Amniotic stem cell (primary cell): ENCODE data around the gene SPATA3.
A peak's percentile ranks its signal among the peaks of the same experiment; 100 is the strongest.
"Not testable (repeated sequence)": the region's sequence is repeated elsewhere in the genome, so short reads cannot be mapped to it uniquely, and the experiment has no call there.

Source experiments
- DNase-seq: peaks from one replicate; lab custom pipeline; 2025; lab: John Stamatoyannopoulos, UW

Gene SPATA3

DNA sequence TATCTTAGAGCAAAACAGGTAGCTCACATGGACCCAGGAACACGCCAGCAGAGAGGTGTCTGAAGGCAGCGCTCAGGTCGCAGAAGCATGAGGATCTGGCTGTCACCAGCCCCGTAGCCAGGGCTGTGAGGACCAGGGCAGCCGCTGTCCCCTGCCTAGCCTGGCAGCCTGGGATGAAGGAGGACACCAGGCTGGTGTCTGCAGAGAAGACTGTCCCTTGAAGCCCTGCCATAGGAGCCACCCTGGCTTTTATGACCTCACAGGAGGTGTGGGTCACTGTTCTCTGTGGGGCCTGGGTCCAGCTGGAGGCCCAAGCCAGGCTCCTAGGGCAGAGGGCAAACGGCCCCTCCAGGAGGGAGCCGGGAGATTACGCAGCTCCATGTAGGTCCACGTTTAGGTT is at the start of gene SPATA3:
Gene SPATA3, plus strand, starts transcription at position 301 of the 400 bp plus-strand sequence. CDS start 113 bp downstream, outside the sequence.
- DNase-seq, result no peak

GRCh38 chr2:230946429-230947234 is 49.3 kb upstream of the SPATA3 start:
- DNase-seq, result no peak

- DNase-seq, result no peak
Observed at GRCh38 chr2:230947235-230947576, 48.7 kb upstream of the SPATA3 start.

DNA sequence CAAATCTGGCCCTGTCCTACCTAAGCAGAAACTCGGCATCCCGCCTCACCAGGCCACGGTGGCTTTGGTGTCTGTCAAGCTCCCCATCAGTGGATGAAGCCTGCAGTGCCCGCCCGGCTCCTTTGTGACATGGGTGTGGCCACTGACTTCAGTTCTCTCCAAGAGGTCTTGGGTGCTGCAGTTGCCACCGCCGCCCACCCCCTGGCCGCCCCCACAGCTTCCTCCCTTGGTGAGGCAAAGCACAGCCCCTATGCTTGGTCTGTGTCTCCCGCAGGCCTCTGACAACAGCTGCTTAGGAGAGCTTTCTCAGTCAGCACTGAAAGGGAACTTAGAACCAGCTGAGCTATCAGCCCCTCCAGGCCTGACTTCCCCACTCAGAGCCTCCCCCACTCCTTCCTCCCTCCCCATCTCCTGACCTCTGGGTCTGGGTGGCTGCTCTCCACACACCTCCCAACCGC is 48.0 kb upstream of the SPATA3 start:
- DNase-seq, result no peak

DNA sequence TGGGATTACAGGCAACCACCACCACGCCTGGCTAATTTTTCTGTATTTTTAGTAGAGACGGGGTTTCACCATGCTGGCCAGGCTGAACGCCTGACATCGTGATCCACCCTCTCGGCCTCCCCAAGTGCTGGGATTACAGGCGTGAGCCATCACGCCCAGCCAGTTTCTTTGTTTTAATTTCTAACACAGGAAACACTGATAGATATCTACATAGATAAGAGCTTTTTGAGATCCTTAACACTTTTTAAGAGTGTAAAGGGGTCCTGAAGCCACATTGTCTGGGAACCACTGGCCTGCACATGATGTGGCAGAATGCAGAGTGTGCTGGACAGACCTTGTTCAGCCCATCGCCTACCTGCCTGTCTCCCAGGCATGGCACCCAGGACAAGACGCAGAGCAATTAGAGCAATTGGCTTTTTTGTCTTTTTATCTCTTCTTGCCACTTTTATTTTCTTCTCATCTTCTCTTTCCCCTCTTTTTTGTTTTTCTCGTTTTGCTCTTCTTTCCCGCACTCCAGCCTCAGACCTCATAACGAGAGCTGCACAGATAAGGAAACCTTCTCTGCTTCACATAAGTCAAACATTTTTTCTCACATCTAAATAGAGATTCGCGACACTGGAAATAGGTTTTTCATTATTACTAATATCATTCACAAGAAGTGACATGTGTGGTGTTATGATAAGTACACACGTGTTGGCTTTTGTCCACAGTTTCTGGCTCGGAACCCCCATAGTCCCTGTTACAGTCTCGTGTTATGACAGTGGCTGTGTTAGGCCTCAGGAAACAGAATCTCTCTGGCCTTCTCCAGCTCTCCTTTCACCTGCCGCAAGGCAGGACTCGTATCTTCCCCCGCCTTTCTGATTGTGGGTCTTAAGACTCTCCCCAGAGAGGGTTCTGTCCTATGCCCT is 45.7 kb upstream of the SPATA3 start:
- no peak for DNase-seq

DNA sequence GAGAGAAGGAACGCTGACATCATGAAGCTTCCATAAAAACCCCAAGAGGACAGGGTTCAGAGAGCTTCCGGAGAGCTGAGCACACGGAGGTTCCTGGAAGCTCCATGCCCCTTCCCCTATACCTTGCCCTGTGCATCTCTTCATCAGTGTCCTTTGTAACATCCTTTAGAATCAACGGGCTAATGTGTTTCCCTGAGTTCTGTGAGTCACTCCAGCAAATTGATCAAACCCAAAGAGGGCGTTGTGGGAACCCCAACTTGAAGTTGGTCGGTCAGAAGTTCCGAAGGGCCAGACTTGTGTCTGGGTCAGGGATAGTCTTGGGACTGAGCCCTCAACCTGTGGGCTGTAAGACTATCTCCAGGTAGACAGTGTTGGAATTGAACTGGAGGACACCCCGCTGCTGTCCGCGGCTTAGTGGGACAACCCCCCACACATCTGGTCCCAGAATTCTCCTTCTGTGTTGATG is 45.0 kb upstream of the SPATA3 start:
- no peak for DNase-seq

- no peak for DNase-seq
Observed at GRCh38 chr2:230951396-230951795, 44.5 kb upstream of the SPATA3 start.

GRCh38 chr2:230952226-230952956 is 43.5 kb upstream of the SPATA3 start:
- DNase-seq, result no peak

- DNase-seq, result no peak
Observed at GRCh38 chr2:230953845-230954244, 42.1 kb upstream of the SPATA3 start.

- DNase-seq, result no peak
Observed at GRCh38 chr2:230954746-230955145, 41.2 kb upstream of the SPATA3 start.

DNA sequence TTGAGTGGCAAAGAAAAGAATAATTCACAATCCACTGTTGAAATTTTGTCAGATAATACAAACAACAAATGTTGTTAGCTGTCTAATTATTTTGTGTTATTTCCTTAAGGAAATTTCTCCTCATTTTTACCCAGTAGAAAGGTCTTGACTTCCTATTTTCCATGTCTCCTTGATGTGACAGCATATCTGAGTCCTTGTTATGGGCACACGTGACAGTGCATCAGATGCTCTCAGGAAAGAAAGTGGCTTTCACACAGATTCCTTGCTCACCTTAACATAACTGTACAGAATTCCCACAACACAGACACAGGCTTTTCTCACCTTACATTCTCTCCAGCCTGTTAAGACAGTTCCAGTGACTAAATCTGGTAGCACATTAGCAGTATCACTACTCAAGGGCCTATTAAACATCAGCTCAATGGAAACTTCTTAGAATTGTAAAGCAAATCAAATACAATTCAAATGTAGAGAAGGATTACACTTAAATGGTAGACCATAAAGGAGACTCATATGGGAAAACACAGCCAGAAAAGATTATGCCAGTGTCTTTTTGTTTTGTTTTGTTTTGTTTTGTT is 40.7 kb upstream of the SPATA3 start:
- no peak for DNase-seq

GRCh38 chr2:230956827-230957755 is 38.8 kb upstream of the SPATA3 start:
- peak; percentile 28 for DNase-seq

DNA sequence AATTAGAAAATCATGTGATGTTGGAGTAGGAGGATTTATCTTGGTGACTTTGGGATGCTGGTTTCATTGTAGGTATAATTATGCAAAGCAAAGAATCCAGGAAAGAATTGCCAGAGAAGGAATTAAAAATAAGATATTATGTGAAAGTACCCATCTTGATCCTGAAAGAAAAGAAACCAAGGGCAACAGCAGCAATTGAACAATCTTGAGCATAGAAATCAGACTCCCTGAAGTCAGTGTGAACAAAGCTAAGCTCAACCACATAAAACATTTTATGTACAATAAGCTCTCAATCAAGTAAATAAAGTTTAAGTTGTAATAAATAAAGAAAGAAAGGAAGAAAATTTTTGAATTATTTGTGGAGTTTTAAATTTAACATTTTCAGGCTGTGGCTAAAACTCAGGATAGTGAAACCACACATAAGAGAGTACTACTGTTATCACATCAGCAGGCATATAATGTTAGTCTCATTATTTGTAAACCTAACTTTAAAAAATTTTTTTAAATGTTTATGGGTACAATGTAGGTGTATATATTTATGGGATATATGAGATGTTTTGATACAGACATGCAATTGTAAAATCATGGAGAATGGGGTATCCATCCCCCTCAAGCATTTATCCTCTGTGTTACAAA is 38.0 kb upstream of the SPATA3 start:
- no peak for DNase-seq

DNA sequence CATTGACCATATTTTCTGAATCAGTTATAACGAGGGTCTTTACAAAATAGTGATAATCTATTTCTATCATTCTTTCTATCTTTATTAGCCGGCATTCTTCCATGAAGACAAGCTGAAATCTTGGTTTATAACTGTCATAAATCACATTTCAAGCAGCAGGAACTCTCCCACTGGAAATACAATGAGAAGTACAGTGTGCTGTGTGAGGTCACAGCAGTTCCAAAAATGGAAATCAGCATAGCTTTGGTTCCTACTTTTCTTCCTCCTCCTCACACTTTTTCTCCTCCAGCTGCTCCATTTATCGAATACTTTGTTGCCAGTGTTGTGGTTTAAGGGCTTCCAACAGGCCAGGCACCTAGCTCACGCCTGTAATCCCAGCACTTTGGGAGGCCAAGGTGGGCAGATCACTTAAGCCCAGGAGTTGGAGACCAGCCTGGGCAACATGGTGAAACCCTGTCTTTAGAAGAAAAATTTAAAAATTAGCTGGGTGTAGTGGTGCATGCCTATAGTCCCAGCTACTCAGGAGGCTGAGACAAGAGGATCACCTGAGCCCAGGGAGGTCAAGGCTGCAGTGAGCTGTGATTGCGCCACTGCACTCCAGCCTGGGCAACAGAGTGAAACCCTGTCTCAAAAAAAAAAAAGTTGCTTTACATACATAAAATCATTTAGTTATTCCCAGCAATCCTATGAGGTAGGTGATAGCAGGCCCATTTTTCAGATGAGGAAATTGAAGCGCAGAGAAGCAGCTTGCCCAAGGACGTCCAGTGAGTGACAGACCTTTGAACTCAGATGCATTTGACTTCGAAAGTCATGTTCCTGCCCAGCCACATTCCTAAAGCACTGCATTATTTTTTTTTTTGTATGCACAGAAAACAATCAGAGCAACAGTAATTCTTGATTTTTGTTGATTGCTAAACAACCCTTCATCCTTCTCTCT is 36.8 kb upstream of the SPATA3 start:
- DNase-seq, result no peak

GRCh38 chr2:230960026-230960425 is 35.9 kb upstream of the SPATA3 start:
- no peak for DNase-seq

DNA sequence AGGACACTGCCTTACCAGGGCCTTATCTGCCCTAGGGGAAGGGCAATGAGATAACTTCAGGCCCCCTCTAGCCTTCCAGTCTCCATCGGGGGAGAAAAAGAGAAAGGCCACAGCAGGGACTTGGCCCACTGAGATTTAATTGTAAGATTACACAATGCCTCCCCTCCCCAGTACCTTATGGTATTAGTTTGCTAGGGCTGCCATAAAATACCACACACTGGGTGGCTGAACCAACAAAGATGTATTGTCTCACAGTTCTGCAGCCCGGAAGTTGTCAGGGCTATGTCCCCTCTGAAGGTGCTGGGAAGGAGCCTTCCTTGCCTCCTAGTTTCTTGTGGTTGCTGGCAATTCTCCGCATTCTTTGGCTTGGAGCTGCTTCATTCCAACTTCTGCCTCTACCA is 34.8 kb upstream of the SPATA3 start:
- no peak for DNase-seq

DNA sequence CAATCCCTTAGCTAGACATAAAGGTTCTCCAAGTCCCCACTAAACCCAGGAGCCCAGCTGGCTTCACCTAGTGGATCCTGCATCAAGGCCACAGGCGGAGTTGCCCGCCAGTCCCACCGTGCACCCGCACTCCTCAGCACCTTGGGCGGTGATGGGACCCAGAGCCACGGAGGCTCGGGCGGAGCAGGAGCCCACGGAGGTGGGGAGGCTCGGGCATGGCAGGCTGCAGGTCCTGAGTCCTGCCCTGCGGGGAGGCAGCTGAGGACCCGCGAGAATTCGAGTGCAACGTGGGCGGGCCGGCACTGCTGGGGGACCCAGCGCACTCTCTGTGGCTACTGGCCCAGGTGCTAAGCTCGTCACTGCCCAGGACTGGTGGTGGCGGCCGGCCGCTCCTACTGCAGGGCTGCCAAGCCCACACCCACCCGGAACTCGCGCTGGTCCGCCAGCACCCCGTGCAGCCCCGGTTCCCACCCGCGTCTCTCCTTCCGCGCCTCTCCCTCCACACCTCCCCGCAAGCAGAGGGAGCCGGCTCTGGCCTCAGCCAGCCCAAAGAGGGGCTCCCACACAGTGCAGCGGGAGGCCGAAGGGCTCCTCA is 31.7 kb upstream of the SPATA3 start:
- DNase-seq, result no peak

DNA sequence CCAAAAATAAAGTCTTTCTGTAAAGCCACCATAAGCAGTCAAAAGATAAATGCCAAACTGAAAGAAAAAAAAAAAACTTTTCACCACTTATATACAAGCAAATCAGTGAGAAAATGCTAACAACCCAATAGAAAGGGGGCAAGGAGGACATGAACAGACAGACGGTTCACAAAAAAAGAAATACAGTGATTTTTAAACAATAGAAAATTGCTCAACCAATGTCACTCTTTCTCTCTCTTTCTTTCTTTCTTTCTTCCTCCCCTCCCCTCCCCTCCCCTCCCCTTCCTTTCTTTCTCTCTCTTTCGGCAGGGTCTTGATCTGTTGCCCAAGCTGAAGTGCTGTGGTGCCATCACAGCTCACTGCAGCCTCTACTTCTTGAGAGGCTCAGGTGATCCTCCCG is 28.8 kb upstream of the SPATA3 start:
- DNase-seq, result no peak

DNA sequence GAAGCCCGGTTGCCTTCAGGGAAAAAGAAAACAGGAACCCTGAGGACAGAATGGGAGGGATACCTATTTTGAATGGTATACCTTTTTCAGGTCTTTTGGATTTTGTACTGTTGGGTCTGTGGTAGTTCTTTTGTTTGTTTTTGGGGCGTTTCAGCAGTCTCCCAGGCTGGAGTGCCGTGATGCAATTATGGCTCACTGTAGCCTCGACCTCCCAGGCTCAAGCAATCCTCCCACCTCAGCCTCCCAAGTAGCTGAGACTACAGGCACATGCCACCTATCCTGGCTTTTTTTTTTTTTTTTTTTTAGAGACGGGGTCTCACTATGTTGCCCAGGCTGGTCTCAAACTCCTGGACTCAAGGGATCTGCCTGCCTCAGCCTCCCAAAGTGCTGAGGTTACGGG is 27.6 kb upstream of the SPATA3 start:
- not testable (repeated sequence) for DNase-seq
